A204.1 (cell line): Measurements from ENCODE around the gene PKP4.
"Not testable (repeated sequence)": the region's sequence is repeated elsewhere in the genome, so short reads cannot be mapped to it uniquely, and the experiment has no call there.

ENCODE experiments used
- FAIRE-seq: peaks from 2 replicates; lab custom pipeline; 2012; peaks lifted over from hg19 to GRCh38; lab: Jason Lieb, UNC

Gene PKP4

GRCh38 chr2:158686210-158686691 lies 229.5 kb downstream of the PKP4 start:
- FAIRE-seq, result no peak

DNA sequence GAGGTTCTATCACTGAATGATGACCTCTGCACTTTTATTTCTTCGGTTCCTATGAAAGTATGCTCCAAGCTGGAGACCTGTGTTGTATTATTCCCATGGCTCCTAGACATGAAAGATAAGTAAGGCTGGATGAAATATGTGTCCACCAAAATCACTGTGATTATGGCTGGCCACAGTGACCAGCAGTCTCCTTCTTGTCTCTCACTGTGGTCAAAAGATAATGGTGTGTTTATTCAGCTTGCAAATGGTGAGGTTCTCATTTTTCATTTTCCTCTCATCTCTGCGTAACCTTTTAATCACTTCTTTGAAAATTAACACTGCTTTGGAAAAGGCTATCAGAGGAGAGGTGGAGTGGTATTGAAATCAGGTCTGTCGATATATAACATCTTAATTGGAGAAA lies 230.6 kb downstream of the PKP4 start:
- no peak for FAIRE-seq

GRCh38 chr2:158688721-158689120 lies 232.0 kb downstream of the PKP4 start:
- FAIRE-seq, result no peak

GRCh38 chr2:158689391-158689790 lies 232.6 kb downstream of the PKP4 start:
- no peak for FAIRE-seq

GRCh38 chr2:158690823-158691222 lies 234.1 kb downstream of the PKP4 start:
- no peak for FAIRE-seq

DNA sequence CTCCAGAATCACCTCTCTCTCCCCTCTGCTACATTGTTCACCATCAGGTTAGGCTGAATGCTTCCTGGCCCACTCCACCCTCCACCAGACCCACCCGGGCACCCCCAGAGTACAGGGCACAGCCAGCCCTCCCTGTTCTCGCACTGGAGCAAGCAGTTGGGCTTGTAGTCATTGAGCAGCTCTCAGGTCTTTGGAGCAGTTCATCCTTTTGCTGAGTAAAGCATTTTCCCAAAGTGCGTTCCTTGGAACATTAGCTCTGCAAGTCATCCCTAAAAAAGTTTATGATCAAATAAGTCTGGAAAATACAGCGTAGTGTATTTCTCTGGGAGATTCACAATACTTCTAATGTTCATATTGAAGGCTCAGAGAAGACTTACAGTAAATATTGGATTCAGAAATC lies 234.9 kb downstream of the PKP4 start:
- FAIRE-seq, result no peak

DNA sequence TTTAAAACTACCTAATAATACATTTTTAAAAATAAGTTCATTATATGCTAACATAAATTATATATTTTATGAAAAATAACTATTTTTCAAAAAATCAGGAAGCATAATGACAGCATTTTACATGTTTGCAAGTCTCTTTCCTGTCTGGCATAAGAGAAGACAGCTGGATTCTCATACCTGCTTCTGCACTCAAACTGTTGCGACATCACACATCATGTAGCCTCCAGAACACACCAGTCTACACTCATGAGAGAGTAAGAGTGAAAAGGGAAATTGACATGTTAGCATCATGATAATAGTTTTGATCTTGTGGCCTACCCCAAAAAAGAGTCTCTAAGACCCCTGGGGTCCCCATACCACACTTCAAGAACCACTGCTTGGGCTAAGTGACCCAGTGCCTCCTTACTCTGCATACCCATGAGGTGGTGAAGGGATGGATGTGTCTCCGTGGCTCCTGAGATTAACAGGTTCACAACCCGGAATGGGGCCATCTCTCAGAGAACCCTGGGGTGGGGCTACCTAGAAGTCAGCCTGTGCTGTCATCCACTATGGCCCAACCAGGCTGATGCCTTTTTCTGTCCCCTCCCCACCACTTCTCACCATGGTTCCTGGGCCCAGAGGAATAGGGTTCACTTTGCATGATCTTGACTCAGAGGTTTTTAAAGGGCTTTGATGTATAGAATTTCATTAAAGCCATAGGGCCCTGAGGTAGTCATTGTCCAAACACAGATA lies 235.8 kb downstream of the PKP4 start:
- no peak for FAIRE-seq

DNA sequence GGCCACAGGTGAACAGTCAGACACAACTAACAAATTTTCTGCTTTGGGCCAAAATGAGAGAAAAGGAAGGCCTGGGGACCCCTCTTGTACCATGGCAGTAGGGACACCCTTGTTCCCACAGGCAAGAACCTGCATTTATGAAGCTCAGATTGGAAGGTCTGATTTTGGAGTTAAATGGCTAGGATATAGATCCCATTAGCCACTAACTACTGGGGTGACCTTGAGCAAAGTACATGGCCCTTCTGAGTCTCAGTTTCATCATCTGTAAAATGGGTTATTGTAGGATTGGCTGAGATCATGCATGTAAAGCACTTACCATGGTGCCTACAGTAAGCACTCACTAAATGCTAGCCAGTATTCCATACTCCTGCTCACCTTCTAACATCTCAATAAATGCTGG lies 236.7 kb downstream of the PKP4 start:
- no peak for FAIRE-seq

- FAIRE-seq, result no peak
Observed at GRCh38 chr2:158695305-158695704, 238.6 kb downstream of the PKP4 start.

DNA sequence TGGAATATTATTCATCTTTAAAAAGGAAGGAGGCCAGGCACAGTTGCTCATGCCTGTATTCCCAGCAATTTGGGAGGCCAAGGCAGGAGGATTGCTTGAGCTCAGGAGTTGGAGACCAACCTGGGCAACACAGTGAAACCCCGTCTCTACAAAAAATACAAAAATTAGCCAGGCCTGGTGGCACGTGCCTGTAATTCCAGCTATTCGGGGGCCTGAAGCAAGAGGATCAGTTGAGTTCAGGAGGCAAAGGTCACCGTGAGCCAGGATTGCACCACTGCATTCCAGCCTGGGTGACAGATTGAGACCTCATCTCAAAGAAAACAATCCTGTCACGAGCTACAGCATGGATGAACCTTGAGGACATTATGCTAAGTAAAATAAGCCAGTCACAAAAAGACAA lies 239.0 kb downstream of the PKP4 start:
- FAIRE-seq, result not testable (repeated sequence)

- FAIRE-seq, result no peak
Observed at GRCh38 chr2:158699323-158699722, 242.6 kb downstream of the PKP4 start.

GRCh38 chr2:158701101-158701500 lies 244.3 kb downstream of the PKP4 start:
- no peak for FAIRE-seq

DNA sequence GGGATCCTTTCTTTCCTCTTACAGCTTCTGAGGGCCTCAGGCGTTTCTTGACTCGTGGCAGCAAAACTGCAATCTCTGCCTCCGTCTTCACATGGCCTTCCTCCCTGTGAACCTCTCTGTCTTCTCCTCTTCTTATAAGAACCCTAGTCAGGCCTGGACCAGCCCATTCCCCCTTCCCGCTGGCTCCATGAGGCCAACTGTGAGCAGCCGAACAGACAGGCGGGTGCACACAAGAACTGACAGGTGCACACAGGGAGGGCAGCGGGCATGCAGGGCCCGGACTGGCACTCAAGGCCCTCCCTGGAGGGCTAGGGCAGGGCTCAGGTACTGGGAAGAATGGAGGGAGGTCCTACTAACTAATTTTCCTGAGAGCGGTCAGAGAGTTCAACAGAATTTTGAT lies 246.0 kb downstream of the PKP4 start:
- FAIRE-seq, result no peak

DNA sequence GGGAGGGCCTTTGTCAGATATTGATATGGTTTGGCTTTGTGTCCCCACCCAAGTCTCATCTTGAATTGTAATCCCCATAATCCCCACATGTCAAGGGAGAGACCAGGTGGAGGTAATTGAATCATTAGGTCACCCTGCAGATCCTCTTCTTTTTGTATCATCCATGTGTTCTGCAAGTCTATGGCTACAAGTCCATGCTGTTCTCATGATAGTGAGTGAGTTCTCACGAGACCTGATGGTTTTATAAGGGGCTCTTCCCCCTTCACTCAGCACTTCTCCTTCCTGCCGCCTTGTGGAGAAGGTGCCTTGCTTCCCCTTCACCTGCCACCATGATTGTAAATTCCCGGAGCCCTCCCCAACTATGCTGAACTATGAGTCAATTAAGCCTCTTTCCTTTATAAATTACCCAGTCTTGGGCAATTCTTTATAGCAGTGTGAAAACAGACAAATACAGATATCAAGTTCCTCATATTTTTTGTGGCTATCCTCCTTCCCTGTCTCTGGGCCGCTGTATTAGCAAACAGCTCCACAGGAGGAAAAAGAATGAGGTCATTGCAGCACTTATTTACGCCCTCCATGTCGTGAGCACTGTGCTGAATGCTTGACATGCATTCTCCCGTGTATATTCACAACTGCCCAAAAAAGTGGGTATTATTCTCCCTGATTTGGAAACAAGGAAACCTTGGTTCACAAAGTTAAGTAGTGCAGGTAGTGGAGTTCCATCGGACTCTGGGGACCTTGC lies 248.1 kb downstream of the PKP4 start:
- FAIRE-seq, result not testable (repeated sequence)

- no peak for FAIRE-seq
Observed at GRCh38 chr2:158712791-158713522, 256.2 kb downstream of the PKP4 start.

DNA sequence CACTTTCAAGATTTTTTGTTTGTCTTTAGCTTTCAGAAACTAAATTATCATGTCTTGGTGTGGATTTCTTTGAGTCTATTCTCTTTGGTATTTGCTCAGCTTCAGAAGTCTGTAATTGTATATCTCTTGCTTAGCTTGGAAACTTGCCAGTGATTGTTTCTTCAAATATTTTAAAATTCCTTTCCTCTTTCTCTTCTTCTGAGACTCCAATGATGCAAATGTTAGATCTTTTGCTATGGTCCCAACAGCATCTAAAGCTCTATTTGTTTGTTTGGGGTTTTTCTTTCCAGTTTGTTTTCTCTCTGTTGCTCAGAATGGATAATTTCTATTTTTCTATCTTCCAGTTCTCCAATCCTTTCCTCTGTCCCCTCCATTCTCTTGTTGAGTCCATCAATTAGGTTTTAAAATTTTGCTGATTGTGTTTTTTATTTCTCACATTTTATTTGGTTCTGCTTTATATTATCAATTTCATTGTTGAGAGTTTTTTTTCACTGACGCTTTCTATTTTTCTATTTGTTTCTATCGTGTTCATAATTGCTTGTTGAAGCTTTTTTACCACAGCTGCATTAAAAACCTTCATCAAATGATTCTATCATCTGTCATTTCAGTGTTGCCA lies 256.9 kb downstream of the PKP4 start:
- FAIRE-seq, result no peak

DNA sequence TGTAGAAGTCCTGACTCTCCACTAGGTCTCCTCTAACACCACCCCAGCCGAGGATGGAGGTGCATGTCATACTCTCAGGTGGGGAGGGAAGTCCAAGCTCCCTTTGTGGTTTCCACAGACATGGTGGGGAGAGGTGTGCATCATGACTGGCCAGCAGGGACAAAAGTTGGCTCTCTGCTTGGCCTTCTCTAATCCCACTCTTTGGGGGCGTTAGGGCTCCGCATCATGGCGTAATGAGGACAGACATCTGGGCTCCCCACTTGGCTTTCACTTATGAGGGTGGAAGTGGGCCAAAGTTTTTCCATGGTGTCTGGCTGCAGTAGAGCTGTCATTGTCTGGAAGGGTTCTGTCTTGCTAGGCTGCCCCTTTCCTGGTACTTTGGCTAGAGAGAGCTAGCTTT lies 257.7 kb downstream of the PKP4 start:
- no peak for FAIRE-seq

DNA sequence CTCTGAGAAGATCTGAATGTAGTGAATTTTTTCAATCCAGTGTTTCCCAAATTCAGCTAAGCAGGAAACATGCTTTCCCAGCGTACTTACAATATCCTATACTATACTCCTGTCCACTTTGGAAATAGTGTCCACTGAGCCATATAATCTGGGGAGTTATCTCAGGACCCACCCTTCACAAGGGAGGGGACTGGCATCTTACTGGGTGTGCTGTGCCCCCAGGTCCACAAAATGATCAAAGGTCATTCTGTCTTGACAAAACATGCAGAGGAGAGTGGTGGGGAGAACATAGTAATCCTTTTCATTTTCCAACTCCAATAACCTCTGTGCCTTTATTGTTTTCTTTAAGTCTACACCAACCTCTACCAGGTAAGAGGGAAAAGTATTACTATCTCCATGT lies 258.6 kb downstream of the PKP4 start:
- FAIRE-seq, result no peak

DNA sequence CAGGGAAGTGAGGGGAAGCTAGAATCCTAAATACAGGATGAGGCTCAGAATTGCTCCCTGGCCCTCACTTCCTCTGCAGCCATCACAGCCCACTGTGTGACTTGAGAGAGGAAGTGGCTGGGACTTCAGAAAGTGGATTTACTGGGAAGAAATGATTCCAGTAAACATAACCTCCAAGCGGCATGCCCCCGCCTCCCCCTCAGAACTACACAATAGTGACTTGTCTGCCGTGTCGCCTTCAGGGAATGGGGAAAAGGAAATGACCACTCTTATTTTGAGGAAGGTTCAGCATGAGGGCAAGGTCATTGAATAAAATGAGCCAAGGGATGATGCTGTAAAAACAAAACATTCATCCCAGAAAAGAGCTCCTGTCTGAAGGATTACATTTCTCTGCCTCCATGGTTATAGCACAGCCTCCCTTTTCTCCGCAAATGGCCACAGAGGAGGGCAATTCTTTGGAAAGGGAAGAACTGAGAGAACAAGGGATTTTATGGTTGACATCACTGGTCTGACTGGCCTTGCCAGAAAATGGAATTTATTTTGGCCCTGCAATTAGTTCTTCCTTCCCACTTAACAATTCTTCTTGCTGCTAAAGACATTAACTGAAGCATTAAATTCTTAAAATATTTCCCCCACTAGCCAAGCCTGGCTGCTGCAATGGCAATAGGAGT lies 259.5 kb downstream of the PKP4 start:
- FAIRE-seq, result no peak

- no peak for FAIRE-seq
Observed at GRCh38 chr2:158716921-158717320, 260.2 kb downstream of the PKP4 start.

- FAIRE-seq, result no peak
Observed at GRCh38 chr2:158717366-158718195, 260.8 kb downstream of the PKP4 start.
